GM19438 (cell line): ENCODE data around the gene LRRN4CL.
A peak's percentile ranks its signal among the peaks of the same experiment; 100 is the strongest.

Experiments used
- ATAC-seq: cut with Tn5 transposase; IDR thresholded peaks from one replicate; pipeline ENCODE4 v1.9.1; 2021; ENCODE audit warnings: low read depth; ENCODE audit not compliant: unreplicated experiment

Gene LRRN4CL

DNA sequence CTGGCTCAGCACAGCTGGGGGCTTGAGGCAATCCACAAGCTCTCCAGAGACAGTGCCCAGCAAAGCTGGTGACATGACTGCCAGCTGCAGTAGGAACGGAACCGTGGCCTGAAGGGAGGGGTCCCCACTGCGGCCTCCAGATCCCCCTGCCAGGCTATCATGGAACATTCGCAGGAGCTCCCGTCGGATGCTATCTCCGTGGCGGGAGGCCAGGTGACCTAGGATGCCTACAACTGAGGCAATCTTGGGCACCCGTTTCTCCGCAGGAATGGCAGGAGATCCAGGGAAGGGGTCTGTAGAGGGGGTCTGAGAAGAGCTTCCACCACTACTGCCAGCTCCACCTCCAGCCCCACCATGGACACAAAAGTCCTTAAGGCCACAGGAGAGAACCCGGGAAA, 40.4 kb downstream of the LRRN4CL start:
- ATAC-seq: no peak

DNA sequence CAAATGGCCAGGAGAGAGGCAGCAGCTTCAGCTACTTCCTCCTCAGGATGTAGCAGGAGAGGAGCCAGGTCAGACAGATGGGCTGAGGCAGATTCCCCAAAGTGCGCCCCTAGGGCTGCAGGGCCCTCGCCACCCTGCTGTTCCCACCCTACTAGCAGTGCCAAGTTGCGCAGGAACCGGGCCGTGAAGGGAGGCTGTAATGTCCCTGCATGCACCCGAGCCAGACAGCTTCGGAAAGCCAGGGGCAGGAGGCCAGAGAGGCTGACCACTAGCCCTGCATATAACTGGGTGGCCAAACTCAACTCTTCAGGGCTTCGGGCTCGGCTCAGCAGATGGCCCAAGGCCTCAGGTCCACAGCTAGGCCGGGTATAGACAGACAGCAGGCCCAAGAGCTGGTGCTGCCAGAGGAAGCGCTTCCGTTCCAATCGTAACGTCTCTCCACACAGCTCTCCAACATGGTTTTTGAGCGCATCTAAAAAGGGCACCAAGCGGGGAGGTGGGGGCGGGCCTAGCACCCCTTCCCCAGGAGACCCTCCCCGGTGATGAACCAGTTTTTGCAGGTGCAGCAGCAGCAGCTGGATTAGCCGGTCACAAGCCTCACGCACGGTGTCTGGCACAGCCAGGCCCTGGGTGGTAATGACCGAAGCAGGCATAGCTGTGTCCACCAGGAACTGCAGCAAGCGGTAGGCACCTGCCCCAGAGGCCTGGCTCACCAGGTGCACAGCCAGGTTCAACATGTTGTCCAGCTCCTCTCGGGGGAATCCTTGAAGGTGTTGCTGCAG, 41.0 kb downstream of the LRRN4CL start:
- no peak for ATAC-seq

DNA sequence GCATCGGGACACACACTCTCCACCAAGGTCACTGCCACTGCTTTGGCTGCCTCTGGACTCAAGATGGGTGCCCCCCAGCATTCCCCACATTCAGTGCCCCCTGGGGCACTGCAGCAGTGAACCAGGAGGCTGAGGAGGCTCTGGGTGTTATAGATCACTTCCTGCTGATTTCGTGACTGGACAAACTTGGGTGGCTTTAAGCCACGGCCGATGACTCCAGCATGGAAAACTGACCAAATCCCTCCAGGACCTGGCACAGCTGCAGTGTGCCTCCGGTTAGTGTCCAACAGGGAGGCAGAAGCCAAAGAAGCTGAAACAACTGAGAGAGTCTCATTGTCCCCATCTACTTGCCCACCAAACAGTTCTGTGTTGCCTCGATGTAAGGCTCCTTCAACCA, 41.7 kb downstream of the LRRN4CL start:
- ATAC-seq: no peak

DNA sequence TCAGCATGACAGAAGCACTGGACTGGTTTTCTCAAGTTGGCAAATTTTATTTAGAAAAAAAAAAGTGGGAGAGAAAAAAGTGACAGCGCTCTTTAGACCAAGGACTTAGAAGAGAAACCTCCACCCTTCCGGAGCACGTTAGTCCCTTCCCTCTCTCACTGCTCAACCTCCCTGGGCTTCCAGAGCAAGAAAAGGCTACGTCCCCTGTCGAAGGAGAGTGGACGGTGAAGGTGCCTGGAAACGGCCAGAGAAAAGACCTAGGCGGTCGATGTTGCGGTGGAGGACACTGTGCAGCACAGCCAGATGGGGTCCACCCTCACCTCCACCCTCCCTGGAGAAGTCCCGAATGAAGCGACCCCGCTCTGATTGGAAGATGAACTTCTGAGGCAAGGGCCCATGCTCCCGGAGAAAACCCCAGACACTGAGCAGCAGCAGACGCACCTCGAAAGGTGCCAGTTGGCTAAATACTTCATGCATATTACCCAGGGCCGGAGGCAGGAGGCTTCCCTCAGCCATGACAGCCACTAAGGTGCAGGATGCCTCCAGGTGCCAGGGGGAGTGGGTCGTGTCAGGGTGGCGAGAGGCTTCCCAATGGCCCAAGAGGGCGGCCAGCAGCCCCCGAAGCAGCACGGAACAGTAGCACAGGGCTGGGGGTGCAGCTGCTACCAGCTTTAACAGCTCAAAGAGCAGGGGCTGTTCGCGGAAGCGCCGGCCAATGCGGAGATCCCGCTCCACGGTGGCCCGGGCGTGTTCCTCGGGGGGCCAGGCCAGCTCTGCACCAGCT, 42.3 kb downstream of the LRRN4CL start:
- ATAC-seq: no peak

DNA sequence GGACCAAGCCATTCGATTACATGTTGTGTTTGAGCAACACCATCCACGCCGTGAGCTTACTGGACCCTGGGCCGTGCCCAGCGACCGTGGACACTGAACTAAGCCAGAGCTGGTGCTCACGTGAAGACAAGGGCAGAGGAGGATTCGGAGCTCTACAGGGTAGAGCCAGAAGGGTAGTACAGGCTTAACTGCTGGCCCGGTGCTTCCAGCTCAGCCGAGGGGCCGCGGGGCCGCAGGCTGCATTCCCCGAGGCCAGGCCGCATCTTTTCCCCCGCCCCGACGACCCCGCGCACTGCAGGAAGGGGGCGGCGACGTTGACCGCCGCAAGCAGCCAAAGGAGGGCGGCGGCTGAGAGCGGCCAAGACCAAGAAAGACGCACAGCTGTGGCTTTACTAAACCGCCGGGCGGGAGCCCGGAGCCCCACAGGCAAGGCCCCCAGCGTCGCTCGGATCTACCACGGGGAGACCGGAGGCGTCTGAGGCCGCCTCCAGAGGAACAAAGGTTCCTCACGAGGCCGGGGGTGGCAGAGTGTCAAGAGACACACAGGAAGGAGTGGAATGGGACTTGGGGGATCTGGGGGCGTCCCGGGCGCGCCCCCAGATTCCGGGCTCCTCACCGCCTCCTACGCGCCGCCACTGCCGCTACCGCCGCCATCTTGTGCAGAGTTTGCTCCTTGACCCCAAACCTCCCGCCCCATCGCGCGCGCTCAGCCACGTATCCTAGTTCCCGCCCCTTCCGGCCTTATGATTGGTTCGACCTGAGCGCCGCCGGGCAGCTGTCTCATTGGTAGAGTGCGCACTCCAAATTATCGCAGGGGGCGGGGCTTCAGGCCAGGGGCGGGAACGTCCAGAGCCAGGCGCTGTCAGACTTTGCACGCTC, 43.1 kb downstream of the LRRN4CL start, which contains the start of gene GANAB:
Gene GANAB, minus strand, starts transcription at position 668 of the 879 bp plus-strand sequence. Its CDS starts 14 bp downstream, at position 654.
- peak; percentile 86 for ATAC-seq

DNA sequence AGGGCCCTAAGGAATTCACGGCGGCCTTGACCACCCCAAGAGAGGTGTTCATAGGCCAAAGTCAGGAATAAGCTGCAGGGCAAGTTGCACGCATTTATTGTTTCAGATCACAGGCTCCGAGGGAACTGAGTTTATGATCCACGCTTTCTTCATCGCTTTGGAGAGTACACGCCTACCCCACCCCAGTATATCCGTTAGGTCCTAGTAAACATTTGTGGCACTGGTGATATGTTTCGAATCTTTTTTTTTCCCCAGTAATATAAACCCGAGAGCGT, 43.7 kb downstream of the LRRN4CL start:
- no peak for ATAC-seq

DNA sequence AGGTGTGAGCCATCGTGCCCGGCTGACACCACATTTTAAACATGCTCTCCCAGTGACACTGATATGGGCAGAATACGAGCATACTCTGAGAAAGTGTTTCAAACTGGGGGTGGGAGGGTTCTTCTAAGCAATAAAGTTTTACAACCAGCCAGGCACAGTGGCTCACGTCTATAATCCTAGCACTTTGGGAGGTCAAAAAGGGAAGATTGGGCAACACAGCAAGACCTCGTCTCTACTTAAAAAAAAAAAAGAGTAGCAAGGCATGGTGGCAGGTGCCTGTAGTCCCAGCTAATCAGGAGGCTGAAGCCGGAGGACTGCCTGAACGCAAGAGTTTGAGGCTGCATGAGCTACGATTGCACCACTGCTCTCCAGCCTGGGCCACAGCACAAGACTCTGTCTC, 45.1 kb downstream of the LRRN4CL start:
- ATAC-seq: no peak
